Neural progenitor cell (in vitro differentiated cells): ENCODE results near the gene SLC29A1. TPM values are rescaled to one million over a fixed set of nuclear protein-coding genes. Genes with fewer than 3 reads are reported as not detected.

ENCODE experiments used
- DNase-seq: peaks from one replicate; pipeline ENCODE4 v3.0.0-alpha.2; 2016; ENCODE audit warnings: low spot score
- H2AFZ ChIP-seq: fragments of 200-600 bp; sonication (generic); replicated peaks from 2 replicates; pipeline ENCODE4 v1.6.1; 2016; ENCODE audit warnings: antibody characterized with exemption
- H3F3A ChIP-seq: fragments of 200-600 bp; sonication (generic); 2 replicates; pipeline ENCODE4 v1.6.1; 2016; ENCODE audit warnings: antibody characterized with exemption, low read depth
- H3K27ac ChIP-seq: fragments of 200-600 bp; sonication (generic); 2 replicates; pipeline ENCODE4 v1.5.1; 2016; ENCODE audit warnings: mild to moderate bottlenecking
- H3K27me3 ChIP-seq: fragments of 200-600 bp; sonication (generic); 2 replicates; pipeline ENCODE4 v1.6.1; 2016; ENCODE audit warnings: mild to moderate bottlenecking, moderate library complexity
- H3K36me3 ChIP-seq: fragments of 200-600 bp; sonication (generic); 2 replicates; pipeline ENCODE4 v1.5.1; 2016
- H3K4me1 ChIP-seq: fragments of 200-600 bp; sonication (generic); 2 replicates; pipeline ENCODE4 v1.6.1; 2016; ENCODE audit warnings: mixed run types
- H3K4me2 ChIP-seq: fragments of 200-600 bp; sonication (generic); 2 replicates; pipeline ENCODE4 v1.6.1; 2016
- H3K4me3 ChIP-seq: fragments of 200-600 bp; sonication (generic); 2 replicates; pipeline ENCODE4 v1.5.1; 2016
- H3K79me2 ChIP-seq: fragments of 200-600 bp; sonication (generic); 2 replicates; pipeline ENCODE4 v1.6.1; 2016; ENCODE audit warnings: low read depth
- H3K9ac ChIP-seq: fragments of 200-600 bp; sonication (generic); 2 replicates; pipeline ENCODE4 v1.6.1; 2016
- H3K9me3 ChIP-seq: fragments of 200-600 bp; sonication (generic); 2 replicates; pipeline ENCODE4 v1.5.1; 2016; ENCODE audit warnings: low read depth
- H4K20me1 ChIP-seq: fragments of 200-600 bp; sonication (generic); 2 replicates; pipeline ENCODE4 v1.6.1; 2016; ENCODE audit warnings: low read depth
- H3K27ac Mint-ChIP-seq: 3 replicates; pipeline ENCODE4 v1.8.0; 2021; ENCODE audit warnings: mixed read lengths
- H3K27me3 Mint-ChIP-seq: 2 replicates; pipeline ENCODE4 v1.8.0; 2022; ENCODE audit warnings: low read depth, mild to moderate bottlenecking, inconsistent platforms, moderate library complexity, mixed read lengths; ENCODE audit not compliant: insufficient read depth
- H3K36me3 Mint-ChIP-seq: 3 replicates; pipeline ENCODE4 v1.8.0; 2021; ENCODE audit warnings: mixed read lengths
- H3K4me1 Mint-ChIP-seq: 3 replicates; pipeline ENCODE4 v1.8.0; 2021; ENCODE audit warnings: mixed read lengths
- H3K4me3 Mint-ChIP-seq: 3 replicates; pipeline ENCODE4 v1.8.0; 2021; ENCODE audit warnings: mild to moderate bottlenecking, moderate library complexity, mixed read lengths
- H3K9me3 Mint-ChIP-seq: 3 replicates; pipeline ENCODE4 v1.8.0; 2020; ENCODE audit warnings: mixed read lengths
- CTCF ChIP-seq: fragments of 200-600 bp; sonication (generic); IDR thresholded peaks from 2 replicates; pipeline ENCODE4 v1.5.1; 2017; ENCODE audit warnings: antibody characterized with exemption, mild to moderate bottlenecking
- EZH2 ChIP-seq: fragments of 200-600 bp; sonication (generic); IDR thresholded peaks from 2 replicates; pipeline ENCODE4 v1.6.1; 2017; ENCODE audit warnings: antibody characterized with exemption, mild to moderate bottlenecking, moderate library complexity
- EZH2phosphoT487 ChIP-seq: fragments of 200-600 bp; sonication (generic); IDR thresholded peaks from 2 replicates; pipeline ENCODE4 v1.6.1; 2017; ENCODE audit warnings: antibody characterized with exemption
- total RNA-seq: library from RNA; depleted of rRNA; stranded (reverse); fragments of >200 nt; gene quantifications from 2 replicates; pipeline ENCODE4 v1.2.3, GENCODE V29; 2015; ENCODE audit warnings: low replicate concordance

The SLC29A1 gene
- total RNA-seq, 1 donor from 2014 or later = 34.8 TPM

DNA sequence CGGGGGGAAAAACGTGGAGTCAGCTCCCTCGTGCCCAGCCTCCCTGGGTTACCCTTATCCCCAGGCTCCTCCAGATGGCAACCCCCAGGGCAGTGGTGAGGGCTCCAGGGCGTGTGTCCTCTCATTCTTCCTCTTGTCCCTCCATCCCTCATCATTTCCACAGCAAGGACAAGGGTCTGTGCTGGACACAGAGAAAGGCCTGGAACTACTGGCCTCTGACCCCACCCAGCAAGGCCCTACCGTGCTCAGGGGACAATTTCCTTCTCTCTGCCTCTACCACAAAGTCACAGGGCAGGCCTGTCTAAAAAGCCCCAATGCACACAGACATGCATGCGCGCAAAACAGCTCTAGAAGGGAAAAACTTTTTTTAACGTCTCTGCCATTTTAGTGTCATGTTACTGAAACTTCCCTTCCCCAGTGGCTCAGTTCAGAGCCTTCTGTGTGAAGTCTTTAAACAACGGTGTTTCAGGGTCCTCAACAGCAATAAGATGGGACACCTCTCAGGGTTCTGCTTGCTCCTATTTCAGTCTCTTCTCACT, 35.0 kb downstream of the SLC29A1 start:
- H3F3A ChIP-seq = peaks cover 45% of the 10 kb centered on the region
- TF ChIP-seq EZH2phosphoT487 (no peak), CTCF (no peak), EZH2 (no peak)
- H3K4me3 ChIP-seq = no peak overlapping the region
- H4K20me1 ChIP-seq = peaks cover 33% of the 10 kb centered on the region
- H3K27ac Mint-ChIP-seq = no peak overlapping the region
- peak overlapping the region; percentile 99 for H3K4me2 ChIP-seq
- no peak overlapping the region for H3K9ac ChIP-seq
- peaks cover 14% of the 10 kb centered on the region for H3K4me1 ChIP-seq
- H3K27me3 Mint-ChIP-seq = peaks cover 10% of the 10 kb centered on the region
- peaks cover 10% of the 10 kb centered on the region for H3K36me3 Mint-ChIP-seq
- peaks cover 43% of the 10 kb centered on the region for H3K4me1 Mint-ChIP-seq
- no peaks in the 10 kb centered on the region for H3K9me3 ChIP-seq
- peaks cover 5% of the 10 kb centered on the region for H3K36me3 ChIP-seq
- H3K27me3 ChIP-seq = no peaks in the 10 kb centered on the region
- peaks cover 32% of the 10 kb centered on the region for H3K79me2 ChIP-seq
- no peak overlapping the region for H3K27ac ChIP-seq
- H3K4me3 Mint-ChIP-seq = peak overlapping the region; percentile 87
- no peak for DNase-seq
- H3K9me3 Mint-ChIP-seq = no peaks in the 10 kb centered on the region
- no peak overlapping the region for H2AFZ ChIP-seq

DNA sequence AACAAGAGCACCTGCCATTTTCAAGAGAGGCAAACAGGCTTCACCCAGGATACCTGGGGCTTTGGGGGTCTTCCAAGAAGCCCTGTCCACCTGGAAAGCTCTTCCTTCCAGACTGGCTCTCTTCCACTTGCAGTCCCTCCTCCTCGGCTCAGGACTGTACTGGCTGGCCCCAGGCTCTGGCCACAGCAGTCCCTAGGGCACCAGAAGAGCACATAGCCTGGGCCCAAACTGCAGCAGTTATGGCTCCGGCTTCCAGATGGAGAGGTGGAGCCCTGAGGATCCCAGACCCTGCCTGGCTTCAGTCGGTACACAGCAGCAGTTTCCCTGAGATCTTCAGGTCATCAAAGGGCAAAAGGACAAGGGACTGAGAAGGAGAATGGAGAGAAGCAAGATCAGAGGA, 35.5 kb downstream of the SLC29A1 start:
- TF ChIP-seq EZH2phosphoT487 = no peak
- TF ChIP-seq CTCF = no peak
- no peak for TF ChIP-seq EZH2
- Mint-ChIP-seq H3K27ac (no peak overlapping the region), H3K4me3 (peak overlapping the region; percentile 87), H3K27me3 (peaks cover 10% of the 10 kb centered on the region), H3K9me3 (no peaks in the 10 kb centered on the region), H3K4me1 (peaks cover 46% of the 10 kb centered on the region), H3K36me3 (peaks cover 6% of the 10 kb centered on the region)
- H3K4me1 ChIP-seq = peaks cover 19% of the 10 kb centered on the region
- no peaks in the 10 kb centered on the region for H3K9me3 ChIP-seq
- H3K4me3 ChIP-seq = no peak overlapping the region
- no peak overlapping the region for H3K4me2 ChIP-seq
- H4K20me1 ChIP-seq = peaks cover 30% of the 10 kb centered on the region
- no peak for DNase-seq
- no peak overlapping the region for H2AFZ ChIP-seq
- H3K27me3 ChIP-seq = no peaks in the 10 kb centered on the region
- H3K79me2 ChIP-seq = peaks cover 32% of the 10 kb centered on the region
- H3F3A ChIP-seq = peaks cover 40% of the 10 kb centered on the region
- peaks cover 2% of the 10 kb centered on the region for H3K36me3 ChIP-seq
- no peak overlapping the region for H3K9ac ChIP-seq
- no peak overlapping the region for H3K27ac ChIP-seq

DNA sequence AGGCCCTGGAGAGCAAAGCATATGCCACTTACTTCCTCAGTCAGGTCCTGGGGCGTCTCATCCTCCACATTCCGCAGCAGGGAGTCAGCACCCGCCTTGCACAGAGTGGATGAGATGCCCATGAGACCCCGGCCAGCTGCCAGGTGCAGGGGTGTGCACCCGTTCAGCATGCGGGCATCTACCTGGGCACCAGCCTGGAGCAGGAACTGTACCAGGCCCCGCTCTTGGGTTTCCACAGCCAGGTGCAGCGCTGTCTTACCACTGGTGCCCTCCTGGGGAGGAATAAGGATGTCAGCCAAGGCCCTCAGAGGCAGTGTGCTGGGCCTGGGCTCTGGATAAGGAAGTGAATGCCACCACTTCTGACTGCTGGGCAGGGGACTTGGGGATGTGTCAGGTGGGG, 36.6 kb downstream of the SLC29A1 start:
- Histone ChIP-seq H3K9me3 (no peaks in the 10 kb centered on the region), H3K27me3 (no peaks in the 10 kb centered on the region), H2AFZ (no peak overlapping the region), H3K36me3 (no peaks in the 10 kb centered on the region), H3F3A (peaks cover 29% of the 10 kb centered on the region), H3K9ac (no peak overlapping the region), H3K27ac (no peak overlapping the region), H3K4me2 (no peak overlapping the region), H3K79me2 (peaks cover 35% of the 10 kb centered on the region), H4K20me1 (peaks cover 26% of the 10 kb centered on the region), H3K4me1 (peaks cover 27% of the 10 kb centered on the region), H3K4me3 (no peak overlapping the region)
- Mint-ChIP-seq H3K27ac (no peak overlapping the region), H3K27me3 (peaks cover 6% of the 10 kb centered on the region), H3K4me1 (peaks cover 52% of the 10 kb centered on the region), H3K9me3 (no peaks in the 10 kb centered on the region), H3K36me3 (peaks cover 1% of the 10 kb centered on the region), H3K4me3 (no peak overlapping the region)
- DNase-seq = no peak
- TF ChIP-seq CTCF (no peak), EZH2 (no peak), EZH2phosphoT487 (no peak)
